GOT3 (cell line): ENCODE data around the gene CCDC32.

Experiments
- DNase-seq: peaks from one replicate; lab custom pipeline; 2025; ENCODE audit warnings: mixed read lengths; lab: John Stamatoyannopoulos, UW

Gene CCDC32

DNA sequence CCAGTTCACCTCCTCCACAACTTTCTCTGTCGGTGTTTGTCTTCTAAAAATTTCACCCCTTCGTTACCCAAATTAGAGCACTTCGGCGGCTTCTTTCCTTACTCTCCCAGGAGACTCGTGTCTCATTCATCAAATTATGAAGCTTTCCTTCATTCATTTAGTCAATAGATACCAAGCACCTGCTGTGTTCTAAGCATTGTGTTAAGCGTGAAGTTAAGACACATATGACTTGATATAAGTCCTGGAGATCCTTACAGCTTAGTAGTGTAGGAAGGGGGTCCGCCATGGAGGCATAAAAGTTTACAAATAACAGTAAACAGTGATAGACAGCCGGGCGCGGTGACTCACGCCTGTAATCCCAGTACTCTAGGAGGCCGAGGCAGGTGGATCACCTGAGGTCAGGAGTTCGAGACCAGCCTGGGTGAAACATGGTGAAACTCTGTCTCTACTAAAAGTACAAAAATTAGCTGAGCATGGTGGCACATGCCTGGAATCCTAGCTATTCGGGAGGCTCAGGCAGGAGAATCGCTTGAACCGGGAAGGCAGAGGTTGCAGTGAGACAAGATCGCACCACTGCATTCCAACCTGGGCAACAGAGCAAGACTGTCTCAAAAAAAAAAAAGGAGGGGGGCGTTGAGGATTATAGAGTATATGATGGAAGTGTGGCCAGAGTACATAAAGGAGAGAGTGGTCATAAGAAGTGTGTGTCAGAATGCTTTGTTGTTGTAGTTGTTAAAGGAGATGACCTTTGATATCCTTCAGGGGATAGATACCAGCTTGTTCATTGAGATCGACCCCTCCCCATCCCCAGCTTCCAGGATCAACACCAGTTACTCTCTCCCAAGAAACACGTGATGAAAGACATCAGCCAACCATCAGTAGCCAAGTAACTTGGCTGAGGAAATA lies 744 bp upstream of the CCDC32 start:
- no peak for DNase-seq

- DNase-seq = no peak
These were observed 1.4 kb downstream of the CCDC32 start for GRCh38 chr15:40563426-40563825.

DNA sequence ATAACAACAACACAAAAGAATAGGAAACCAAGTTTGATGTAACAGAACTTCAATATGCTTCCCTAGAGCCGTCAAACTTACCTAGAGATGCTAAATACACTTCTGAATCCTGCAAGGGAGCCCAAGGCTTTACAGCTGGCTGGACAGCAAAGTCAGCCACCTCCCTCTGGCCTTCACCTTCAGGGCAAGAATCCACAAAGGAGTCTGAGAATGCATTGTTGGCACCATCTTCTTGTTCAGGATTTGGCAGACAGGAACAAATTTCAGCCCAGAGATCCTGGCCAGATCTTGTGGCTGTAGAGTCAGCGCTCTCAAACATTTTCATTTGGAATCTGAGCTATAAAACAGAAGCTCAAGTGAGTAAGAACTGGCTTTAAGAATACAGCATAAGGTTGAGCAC lies 2.2 kb downstream of the CCDC32 start:
- DNase-seq = no peak

- no peak for DNase-seq
These were observed 5.7 kb downstream of the CCDC32 start for GRCh38 chr15:40558952-40559742.

DNA sequence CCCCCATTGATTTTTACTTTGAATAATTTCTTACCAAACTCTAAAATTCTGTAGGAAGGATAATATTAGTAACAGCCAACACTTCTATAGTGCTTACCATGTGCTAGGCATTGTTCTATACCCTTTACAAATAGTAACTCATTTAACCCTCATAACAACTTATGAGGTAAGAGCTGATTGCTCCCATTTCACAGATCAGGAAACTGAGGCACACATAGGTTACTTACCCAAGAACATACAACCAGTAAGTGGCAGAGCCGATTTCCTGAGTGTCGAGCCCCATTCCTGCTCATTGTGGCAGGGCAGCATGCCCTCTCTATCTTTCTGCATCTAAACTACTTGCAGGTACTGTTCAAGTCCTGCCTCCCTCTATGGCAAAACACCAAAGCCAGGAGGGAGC lies 9.0 kb downstream of the CCDC32 start:
- DNase-seq = no peak

GRCh38 chr15:40554161-40554525 lies 10.7 kb downstream of the CCDC32 start:
- DNase-seq = no peak

GRCh38 chr15:40550341-40551037 lies 14.4 kb downstream of the CCDC32 start:
- no peak for DNase-seq

DNA sequence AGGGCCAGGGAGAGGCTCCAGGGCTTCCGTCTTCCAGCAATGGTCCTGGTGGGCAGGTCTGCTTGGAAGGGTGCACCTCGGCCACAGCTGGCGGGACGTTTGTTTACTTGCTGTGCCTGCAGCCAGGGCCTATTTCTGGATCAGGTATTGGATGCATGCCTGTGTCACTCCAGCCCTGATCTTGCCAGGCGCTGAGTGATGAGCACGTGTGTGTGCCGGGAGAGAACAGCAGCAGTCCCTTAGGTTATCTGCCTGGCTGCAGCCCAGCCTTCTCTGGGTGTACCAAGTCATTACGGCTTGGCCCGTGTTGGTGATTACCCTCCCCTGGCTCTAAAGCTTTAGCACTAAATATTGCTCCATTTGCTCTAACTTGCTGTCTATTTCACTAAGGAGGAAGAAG lies 14.9 kb downstream of the CCDC32 start:
- no peak for DNase-seq

DNA sequence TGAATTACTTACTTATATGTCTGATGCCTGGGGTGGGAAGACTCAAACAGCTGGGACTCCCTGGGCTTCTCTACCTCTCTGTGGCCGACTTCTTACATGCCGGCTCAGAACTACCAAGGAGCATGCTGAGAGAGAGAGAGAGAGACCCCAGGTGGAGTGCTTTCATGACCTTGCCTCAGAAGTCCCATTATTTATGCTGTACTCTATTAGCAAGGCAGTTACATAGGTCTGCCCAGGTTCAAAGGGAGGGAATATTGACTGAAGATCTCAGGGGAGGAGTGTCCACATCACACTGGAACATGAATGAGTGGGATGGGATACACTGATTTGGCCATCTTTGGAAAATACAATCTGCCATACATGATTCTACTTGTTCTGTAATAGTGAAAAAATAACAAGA lies 16.2 kb downstream of the CCDC32 start:
- no peak for DNase-seq

DNA sequence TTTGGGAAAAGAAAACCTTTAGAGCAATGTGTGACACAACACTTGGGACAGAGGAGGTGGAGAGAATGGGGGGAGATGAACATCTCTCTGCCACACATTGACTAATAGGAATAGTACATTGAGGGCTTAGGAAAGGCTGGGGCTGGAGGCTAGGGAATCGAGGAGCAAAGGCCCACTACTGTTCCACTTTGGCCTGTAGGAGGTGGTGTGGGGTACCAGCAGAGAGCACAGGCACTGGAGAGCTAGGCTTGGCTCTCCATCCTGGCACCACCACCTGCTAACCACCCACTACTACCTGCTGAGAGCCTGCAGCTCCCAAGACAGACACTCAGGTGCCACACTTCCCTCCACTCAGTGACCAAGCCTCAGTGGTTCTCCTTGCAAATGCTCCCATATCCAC lies 19.4 kb downstream of the CCDC32 start:
- no peak for DNase-seq

DNA sequence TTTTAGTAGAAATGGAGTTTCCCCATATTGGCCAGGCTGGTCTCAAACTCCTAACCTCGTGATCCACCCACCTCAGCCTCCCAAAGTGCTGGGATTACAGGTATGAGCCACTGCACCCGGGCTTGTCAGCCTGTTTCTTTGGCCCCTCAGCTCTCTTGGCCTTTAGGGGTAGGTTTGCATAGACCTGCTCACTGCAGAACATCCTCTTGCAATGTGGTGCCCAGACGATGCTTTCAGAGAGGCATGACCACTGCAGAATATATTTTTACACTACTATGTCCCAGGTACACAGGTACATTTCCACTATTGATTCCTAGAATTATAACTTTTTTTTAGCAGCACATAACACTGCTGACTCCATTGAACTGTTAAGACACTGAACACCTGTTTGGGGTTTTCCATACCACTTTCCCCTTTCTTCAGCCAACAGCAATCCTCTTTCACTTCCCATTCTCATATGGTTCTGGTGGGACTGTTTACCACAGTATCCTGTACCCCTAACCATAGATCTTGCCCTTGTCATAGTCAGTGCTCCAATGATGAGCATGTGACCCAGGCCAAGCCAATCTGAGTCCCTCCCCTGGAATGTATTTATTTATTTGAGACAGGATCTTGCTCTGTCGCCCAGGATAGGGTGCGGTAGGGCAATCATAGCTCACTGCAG lies 21.1 kb downstream of the CCDC32 start:
- DNase-seq = no peak

DNA sequence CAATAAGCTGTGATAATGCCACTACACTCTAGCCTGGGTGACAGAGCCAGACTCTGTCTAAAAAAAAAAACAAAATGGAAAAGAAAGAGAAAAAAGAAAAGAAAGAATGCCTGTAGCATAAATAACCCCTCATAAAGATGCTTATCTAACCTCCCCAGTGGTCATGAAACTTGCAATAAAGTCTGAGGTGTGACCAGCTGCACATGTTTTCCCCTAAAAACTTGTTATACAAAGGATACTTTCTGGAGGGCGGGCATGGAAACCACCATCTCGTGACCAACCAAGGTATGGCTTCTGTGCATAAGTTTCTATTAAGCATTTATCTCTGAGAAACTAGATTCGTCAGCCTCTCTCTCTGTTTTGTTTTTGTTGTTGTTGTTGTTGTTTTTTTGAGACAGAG lies 21.8 kb downstream of the CCDC32 start:
- DNase-seq = no peak

DNA sequence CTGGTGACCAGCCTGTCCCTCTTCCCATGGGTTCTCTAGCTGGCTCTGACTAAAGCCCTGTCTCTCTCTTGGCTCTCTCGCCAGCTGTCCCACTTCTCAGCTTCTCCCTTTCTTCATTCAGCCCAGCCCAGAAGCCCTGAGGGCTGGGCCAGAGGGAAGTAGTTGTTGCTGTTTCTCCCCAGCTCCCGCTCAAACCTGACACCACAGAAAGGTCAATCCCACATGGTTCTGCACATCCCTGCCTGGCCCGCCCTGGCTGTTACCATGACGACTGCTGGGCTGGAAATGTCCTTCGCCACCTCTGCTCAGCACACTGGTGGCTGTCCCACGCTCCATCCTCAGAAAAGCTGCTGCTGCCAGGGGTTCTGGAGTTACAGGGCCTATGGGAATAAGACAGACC lies 25.9 kb downstream of the CCDC32 start:
- DNase-seq = no peak

GRCh38 chr15:40536501-40536900 lies 28.3 kb downstream of the CCDC32 start:
- no peak for DNase-seq

GRCh38 chr15:40534371-40534770 lies 30.5 kb downstream of the CCDC32 start:
- no peak for DNase-seq

DNA sequence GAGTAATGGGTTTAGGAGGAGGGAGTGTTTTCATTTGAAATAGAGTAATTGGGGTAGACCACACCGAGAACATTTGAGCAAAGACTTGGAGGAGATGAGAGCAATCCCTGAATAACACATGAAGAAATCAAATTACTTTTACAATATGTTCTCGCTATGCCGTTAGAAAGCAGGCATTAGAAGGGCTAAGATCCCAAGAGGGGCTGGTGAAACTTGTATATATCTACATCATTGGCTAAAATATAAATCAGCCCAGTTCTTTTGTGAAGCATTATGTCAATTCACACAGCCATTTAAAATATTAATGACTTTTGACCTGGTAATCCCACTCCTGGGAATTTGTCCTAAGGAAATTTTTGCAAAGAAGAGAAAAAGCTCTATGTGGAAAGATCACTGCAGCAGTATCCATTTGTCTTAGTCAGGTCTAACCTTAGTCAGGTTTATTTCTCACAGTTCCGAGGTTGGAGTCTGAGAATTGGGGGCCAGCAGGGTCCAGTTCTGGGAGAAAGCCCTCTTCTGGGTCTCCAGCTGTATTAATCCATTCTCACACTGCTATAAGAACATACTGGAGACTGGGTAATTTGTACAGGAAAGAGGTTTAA lies 31.0 kb downstream of the CCDC32 start:
- no peak for DNase-seq

DNA sequence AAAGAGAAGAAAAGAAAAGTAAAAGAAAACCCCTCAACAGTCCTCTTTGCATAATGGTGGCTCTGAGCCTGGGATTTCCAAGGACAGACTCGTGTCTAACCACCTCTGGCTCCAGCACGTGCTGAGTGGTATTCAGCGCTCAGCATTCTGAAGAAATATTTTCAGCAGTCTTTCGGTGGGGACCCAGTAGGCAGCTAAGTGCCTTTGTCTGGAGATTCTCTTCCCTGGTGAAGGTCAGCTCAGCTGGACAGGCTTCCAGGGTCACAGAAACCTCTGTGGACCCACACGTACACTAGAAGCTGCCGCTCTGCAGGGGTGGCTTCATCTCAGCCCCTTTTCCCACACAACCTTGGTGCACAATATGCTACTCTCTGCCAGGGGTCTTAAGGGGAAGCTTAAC lies 36.0 kb downstream of the CCDC32 start:
- no peak for DNase-seq

DNA sequence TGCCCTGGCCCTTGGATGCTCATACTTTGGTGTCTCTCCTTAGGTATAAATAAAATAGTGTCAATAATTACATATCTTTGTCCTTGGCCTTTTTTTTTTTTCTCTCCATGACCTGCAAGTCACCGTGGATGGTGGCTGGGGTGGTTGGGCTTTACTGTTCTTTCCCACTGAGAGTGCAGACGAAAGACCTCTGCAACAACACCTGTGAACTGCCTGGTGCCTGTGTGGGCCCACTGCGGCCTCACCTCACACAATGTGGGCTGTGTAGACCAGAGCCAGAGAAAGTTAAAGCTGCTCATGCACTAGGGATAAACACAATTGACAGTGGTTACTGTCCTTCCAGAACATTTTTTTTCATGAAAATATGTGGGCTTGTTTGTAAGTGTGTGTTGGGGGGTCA lies 39.0 kb downstream of the CCDC32 start:
- no peak for DNase-seq

DNA sequence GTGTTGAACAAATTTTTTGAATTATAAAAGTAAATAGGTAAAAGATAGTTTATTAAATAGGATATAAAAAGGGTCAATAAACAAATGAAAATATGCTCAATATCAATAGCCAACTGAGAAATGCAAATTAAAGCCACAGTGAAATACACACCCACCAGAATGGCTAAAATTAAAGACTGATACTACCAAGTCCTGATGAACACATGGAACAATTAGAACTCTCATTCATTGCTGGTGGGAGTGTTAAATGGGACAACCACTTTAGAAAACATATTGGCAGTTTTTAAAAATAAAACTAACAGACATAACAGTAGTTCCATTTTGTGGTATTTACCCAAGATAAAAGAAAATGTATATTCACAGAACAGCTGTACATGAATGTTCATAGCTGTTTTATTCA lies 41.2 kb downstream of the CCDC32 start:
- DNase-seq = no peak

DNA sequence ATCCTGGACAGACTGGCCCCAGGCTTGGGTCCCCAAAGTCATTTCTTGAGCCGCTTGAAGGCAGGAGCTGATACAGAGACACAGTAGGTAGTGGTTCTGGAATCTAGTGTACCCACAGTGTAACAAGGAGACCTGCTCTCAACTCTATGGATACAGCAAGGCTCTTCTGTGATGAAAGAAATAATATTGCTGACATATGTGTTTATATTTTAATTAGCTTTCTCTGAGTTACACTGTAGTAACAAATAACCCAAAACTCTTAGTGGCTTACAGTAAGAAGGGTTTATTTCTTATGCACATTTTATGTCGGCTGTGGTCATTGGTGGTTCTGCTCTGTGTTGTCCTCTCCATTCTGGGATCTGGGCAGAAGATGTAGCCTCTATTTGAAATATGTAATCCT lies 48.5 kb downstream of the CCDC32 start:
- no peak for DNase-seq

- no peak for DNase-seq
These were observed 51.2 kb downstream of the CCDC32 start for GRCh38 chr15:40513609-40514008.

DNA sequence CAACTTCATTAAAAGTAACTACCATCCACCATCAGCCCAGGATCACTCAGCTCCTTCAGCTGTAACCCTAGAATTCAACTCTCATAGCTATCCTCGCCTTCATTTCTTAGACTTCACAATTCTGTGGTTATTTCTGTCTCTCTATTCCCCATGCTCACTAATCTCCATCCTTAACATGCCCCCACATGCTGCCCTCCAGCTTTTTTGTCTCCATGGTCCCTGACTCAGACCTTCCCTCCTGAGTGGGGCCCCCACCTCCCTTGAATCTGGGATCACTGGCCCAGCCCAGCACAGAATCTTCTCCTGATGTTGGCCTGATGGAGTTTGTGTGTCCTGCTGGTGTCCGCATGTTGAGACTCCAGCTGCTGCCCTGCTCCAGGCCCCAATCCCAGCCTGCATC lies 52.4 kb downstream of the CCDC32 start:
- DNase-seq = no peak
